Mesenchymal stem cell (in vitro differentiated cells and primary cell): ENCODE data around the gene EFNA5.

ENCODE experiments used
- DNase-seq: peaks from one replicate; pipeline ENCODE4 v3.0.0-alpha.2; 2013
- H2AFZ ChIP-seq: one replicate; pipeline ENCODE4 v1.6.1; 2013; ENCODE audit warnings: low read depth, mild to moderate bottlenecking, control low read depth, inconsistent platforms, low read length, moderate library complexity
- H2AK5ac ChIP-seq: 2 replicates; pipeline ENCODE4 v1.6.1; 2013; ENCODE audit warnings: low read length, moderate library complexity, mild to moderate bottlenecking, inconsistent platforms; ENCODE audit not compliant: severe bottlenecking
- H2BK120ac ChIP-seq: one replicate; pipeline ENCODE4 v1.6.1; 2013; ENCODE audit warnings: low read depth, mild to moderate bottlenecking, inconsistent platforms, low read length, moderate library complexity
- H2BK12ac ChIP-seq, 2 experiments: one replicate each; pipeline ENCODE4 v1.6.1; 2013; ENCODE audit warnings: inconsistent platforms in 2 of 2, low read length in 2 of 2, mild to moderate bottlenecking in 2 of 2, moderate library complexity in 2 of 2, control low read depth in 1 of 2
- H2BK15ac ChIP-seq: one replicate; pipeline ENCODE4 v1.6.1; 2013; ENCODE audit warnings: mild to moderate bottlenecking, low read depth, inconsistent platforms; ENCODE audit not compliant: poor library complexity, severe bottlenecking
- H2BK5ac ChIP-seq: 2 replicates; pipeline ENCODE4 v1.6.1; 2013; ENCODE audit warnings: low read depth, mild to moderate bottlenecking, low read length, control low read depth, inconsistent platforms; ENCODE audit not compliant: poor library complexity, severe bottlenecking
- H3K14ac ChIP-seq, 2 experiments: one replicate each; pipeline ENCODE4 v1.6.1; 2013; ENCODE audit warnings: inconsistent platforms in 2 of 2, low read length in 2 of 2, control low read depth in 1 of 2, mild to moderate bottlenecking in 1 of 2, moderate library complexity in 1 of 2
- H3K18ac ChIP-seq, 2 experiments: one replicate each; pipeline ENCODE4 v1.6.1; 2013; ENCODE audit warnings: inconsistent platforms in 2 of 2, low read length in 2 of 2, control low read depth in 1 of 2, low read depth in 1 of 2, mild to moderate bottlenecking in 1 of 2
- H3K23ac ChIP-seq, 2 experiments: one replicate each; pipeline ENCODE4 v1.6.1; 2013; ENCODE audit warnings: inconsistent platforms in 2 of 2, low read length in 2 of 2, mild to moderate bottlenecking in 2 of 2, moderate library complexity in 2 of 2, control low read depth in 1 of 2
- H3K27ac ChIP-seq: 2 replicates; pipeline ENCODE4 v1.5.1; 2013; ENCODE audit warnings: mild to moderate bottlenecking, moderate library complexity, low read length, control low read depth, inconsistent platforms; ENCODE audit not compliant: poor library complexity, severe bottlenecking
- H3K27me3 ChIP-seq, 2 experiments: 2 replicates each; pipeline versions ENCODE4 v1.6.1 to v1.7.0; 2013; ENCODE audit warnings: low read length in 2 of 2, mild to moderate bottlenecking in 2 of 2, moderate library complexity in 2 of 2, control low read depth in 1 of 2, inconsistent platforms in 1 of 2; ENCODE audit not compliant: control insufficient read depth in 1 of 2, insufficient read depth in 1 of 2
- H3K36me3 ChIP-seq, 2 experiments: 2 replicates each; pipeline versions ENCODE4 v1.6.1 to v1.7.0; 2013; ENCODE audit warnings: low read length in 2 of 2, control low read depth in 1 of 2, inconsistent platforms in 1 of 2, low read depth in 1 of 2, mild to moderate bottlenecking in 1 of 2; ENCODE audit not compliant: insufficient read depth in 2 of 2, control insufficient read depth in 1 of 2
- H3K4ac ChIP-seq, 2 experiments: one replicate each; pipeline ENCODE4 v1.6.1; 2013; ENCODE audit warnings: inconsistent platforms in 2 of 2, low read length in 2 of 2, mild to moderate bottlenecking in 2 of 2, moderate library complexity in 2 of 2, control low read depth in 1 of 2, low read depth in 1 of 2
- H3K4me1 ChIP-seq: 2 replicates; pipeline ENCODE4 v1.6.1; 2013; ENCODE audit warnings: low read depth, low read length, control low read depth; ENCODE audit not compliant: control insufficient read depth, insufficient read depth
- H3K4me2 ChIP-seq: 2 replicates; pipeline ENCODE4 v1.6.1; 2013; ENCODE audit warnings: low read length, mild to moderate bottlenecking, inconsistent platforms; ENCODE audit not compliant: poor library complexity, severe bottlenecking
- H3K4me3 ChIP-seq, 2 experiments: 2 replicates each; pipeline versions ENCODE4 v1.5.1 to v1.7.0; 2013; ENCODE audit warnings: low read length in 2 of 2, mild to moderate bottlenecking in 2 of 2, control low read depth in 1 of 2, low read depth in 1 of 2; ENCODE audit not compliant: insufficient read depth in 1 of 2
- H3K79me1 ChIP-seq: replicated peaks from 2 replicates; pipeline ENCODE4 v1.6.1; 2013; ENCODE audit warnings: mild to moderate bottlenecking, control low read depth, low read length, inconsistent platforms; ENCODE audit not compliant: poor library complexity, severe bottlenecking
- H3K9ac ChIP-seq: 2 replicates; pipeline ENCODE4 v1.7.0; 2013; ENCODE audit warnings: mild to moderate bottlenecking, low read length, moderate library complexity
- H3K9me3 ChIP-seq: 2 replicates; pipeline ENCODE4 v1.7.0; 2013; ENCODE audit warnings: mild to moderate bottlenecking, low read length; ENCODE audit not compliant: control insufficient read depth
- H4K8ac ChIP-seq: one replicate; pipeline ENCODE4 v1.6.1; 2013; ENCODE audit warnings: inconsistent platforms, mild to moderate bottlenecking, low read length, moderate library complexity
- H4K91ac ChIP-seq: one replicate; pipeline ENCODE4 v1.6.1; 2013; ENCODE audit warnings: mild to moderate bottlenecking, low read length, inconsistent platforms
- WGBS: methylation state at CpG from one replicate; pipeline ENCODE4 v1.1.7; 2013; ENCODE audit warnings: mixed read lengths; 5-methylcytosine and 5-hydroxymethylcytosine counted together

The EFNA5 gene

DNA sequence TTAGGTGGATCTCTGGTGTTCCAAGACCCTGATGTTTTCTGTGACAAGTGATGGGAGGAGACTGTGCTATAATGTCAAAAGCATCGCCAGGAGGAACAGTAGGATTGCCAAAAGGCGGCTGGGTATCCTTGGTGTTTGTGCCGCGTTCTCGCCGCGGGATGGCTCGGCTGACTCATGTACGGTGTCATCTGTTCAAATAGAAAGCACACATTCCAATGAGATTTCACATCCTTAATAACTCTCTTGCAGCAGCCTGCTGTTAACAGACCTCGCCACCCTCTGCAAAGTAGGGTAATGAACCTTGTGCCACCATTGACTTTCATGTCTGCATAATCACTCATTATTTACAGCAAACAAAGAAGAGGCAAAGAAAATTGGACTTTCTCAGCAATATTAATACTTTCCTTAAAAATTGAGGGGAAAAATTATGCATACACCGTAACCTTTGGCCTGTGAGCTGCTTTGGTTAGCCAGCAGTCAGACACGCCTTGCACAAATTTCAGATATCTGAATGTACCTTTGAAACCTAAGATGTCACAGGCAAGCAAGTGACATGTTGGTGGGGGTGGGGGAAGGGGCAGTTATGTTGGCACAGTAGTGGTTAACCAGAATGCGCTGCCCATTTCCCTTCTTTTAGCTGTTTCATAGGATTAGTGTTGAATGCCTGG lies 289.4 kb downstream of the EFNA5 start:
- H3K36me3 ChIP-seq: peaks cover 3 to 5% of the 10 kb centered on the region in 2 experiments
- peak overlapping the region in 1 of 2 experiments; percentile 29 for H2BK12ac ChIP-seq
- H4K8ac ChIP-seq: no peak overlapping the region
- no peak overlapping the region for H2AFZ ChIP-seq
- no peak overlapping the region for H3K18ac ChIP-seq
- 28% methylated on average over 13 of the region's 13 CpGs for WGBS
- no peak overlapping the region for H2BK15ac ChIP-seq
- H3K79me1 ChIP-seq: peaks cover 25% of the 10 kb centered on the region
- H2BK5ac ChIP-seq: no peak overlapping the region
- no peak overlapping the region for H3K23ac ChIP-seq
- no peak overlapping the region for H3K4me2 ChIP-seq
- H3K27me3 ChIP-seq: no peaks in the 10 kb centered on the region
- DNase-seq: peak; percentile 83
- H3K9ac ChIP-seq: no peak overlapping the region
- no peaks in the 10 kb centered on the region for H3K9me3 ChIP-seq
- no peak overlapping the region for H3K4ac ChIP-seq
- H3K4me1 ChIP-seq: peaks cover 13% of the 10 kb centered on the region
- H2BK120ac ChIP-seq: no peak overlapping the region
- no peak overlapping the region for H4K91ac ChIP-seq
- no peak overlapping the region for H3K4me3 ChIP-seq
- no peak overlapping the region for H3K14ac ChIP-seq
- H2AK5ac ChIP-seq: no peak overlapping the region
- H3K27ac ChIP-seq: peak overlapping the region; percentile 72

DNA sequence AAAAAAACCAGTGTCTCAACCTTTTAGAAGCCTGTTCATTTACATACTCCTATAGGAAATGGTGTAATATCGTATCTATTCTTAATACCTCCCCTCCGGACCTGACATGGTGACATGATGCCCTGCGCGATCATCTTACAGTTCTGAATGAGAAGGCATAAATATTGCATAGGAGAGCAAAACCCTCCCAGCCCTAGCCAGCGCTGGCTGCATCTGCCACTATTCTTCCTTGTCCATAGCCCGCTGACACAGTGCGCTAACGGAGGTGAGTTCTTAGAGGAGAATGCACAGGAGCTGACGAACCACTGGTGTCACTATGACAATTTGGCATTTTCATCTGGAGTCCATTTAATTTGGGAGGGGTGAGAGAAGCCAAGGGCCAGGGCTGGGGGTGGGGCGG lies 290.1 kb downstream of the EFNA5 start:
- Histone ChIP-seq H2AK5ac (peak overlapping the region; percentile 5), H3K4me1 (peaks cover 13% of the 10 kb centered on the region), H4K91ac (no peak overlapping the region), H3K18ac (no peak overlapping the region), H2BK15ac (no peak overlapping the region), H3K4me3 (no peak overlapping the region), H3K36me3 (peaks cover 3 to 5% of the 10 kb centered on the region in 2 experiments), H3K9ac (no peak overlapping the region), H3K23ac (no peak overlapping the region), H3K4ac (no peak overlapping the region), H2AFZ (no peak overlapping the region), H2BK12ac (no peak overlapping the region), H3K27me3 (no peaks in the 10 kb centered on the region), H2BK5ac (no peak overlapping the region), H3K9me3 (no peaks in the 10 kb centered on the region), H4K8ac (no peak overlapping the region), H3K79me1 (peaks cover 21% of the 10 kb centered on the region), H3K14ac (no peak overlapping the region), H2BK120ac (no peak overlapping the region), H3K4me2 (no peak overlapping the region), H3K27ac (peak overlapping the region; percentile 42)
- DNase-seq: no peak
- WGBS: 95% methylated on average over 10 of the region's 10 CpGs

DNA sequence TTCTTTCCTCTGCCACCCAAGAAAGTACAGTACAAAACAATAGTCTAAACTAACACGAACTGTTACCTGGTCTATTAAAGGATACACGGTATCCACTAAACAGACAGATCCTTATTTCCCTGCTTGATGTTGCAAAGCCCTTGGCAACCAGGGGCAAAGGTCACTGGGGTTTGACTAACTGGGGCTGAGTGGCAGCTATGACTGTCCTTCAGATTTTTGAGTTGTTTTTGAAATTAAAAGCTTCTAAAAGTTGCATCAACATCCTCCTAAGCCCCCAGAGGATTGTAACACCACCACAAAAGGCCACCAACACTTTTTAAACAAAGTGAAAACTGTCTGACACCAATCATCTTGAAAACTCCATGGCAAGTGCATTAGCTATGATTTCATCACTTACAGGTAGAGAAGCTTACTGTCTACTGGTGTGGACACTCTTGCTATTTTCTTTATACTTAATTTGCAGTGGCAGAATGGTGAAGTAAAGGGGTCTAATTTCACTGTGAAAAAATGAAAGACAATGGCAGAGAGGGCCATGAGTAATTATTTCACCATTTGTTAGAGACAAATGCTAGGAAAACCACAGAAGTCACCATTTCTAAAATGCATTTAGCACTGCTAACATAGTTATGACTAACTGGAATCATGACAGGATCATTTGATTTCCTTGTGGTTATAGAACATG lies 292.4 kb downstream of the EFNA5 start:
- Histone ChIP-seq H3K27me3 (no peaks in the 10 kb centered on the region), H3K27ac (no peak overlapping the region), H3K9me3 (no peaks in the 10 kb centered on the region), H2BK120ac (no peak overlapping the region), H3K79me1 (peaks cover 9% of the 10 kb centered on the region), H3K14ac (no peak overlapping the region), H3K4ac (no peak overlapping the region), H4K8ac (no peak overlapping the region), H3K36me3 (peaks cover 3 to 5% of the 10 kb centered on the region in 2 experiments), H3K9ac (no peak overlapping the region), H2AK5ac (no peak overlapping the region), H3K4me1 (peaks cover 13% of the 10 kb centered on the region), H2BK5ac (no peak overlapping the region), H2BK12ac (no peak overlapping the region), H3K18ac (no peak overlapping the region), H3K4me2 (no peak overlapping the region), H3K23ac (no peak overlapping the region), H4K91ac (no peak overlapping the region), H2AFZ (no peak overlapping the region), H2BK15ac (no peak overlapping the region), H3K4me3 (no peak overlapping the region)
- 95% methylated on average over 2 of the region's 2 CpGs for WGBS
- DNase-seq: no peak

DNA sequence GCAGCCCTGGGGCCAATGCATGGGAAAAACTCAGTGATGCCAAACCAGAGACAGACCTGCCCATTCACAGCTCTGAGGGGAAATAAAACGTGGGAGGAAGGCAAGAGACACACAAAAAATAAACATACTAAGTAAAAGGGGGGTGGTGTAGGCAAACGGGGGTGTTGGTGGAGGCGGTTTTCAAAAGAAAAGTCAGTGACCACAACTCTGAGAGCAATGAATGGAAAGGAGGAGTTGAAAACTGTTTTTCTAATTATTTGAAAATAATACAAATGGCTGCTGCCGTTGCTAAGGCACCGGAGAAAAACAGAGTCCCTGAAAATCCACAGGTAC lies 293.5 kb downstream of the EFNA5 start:
- Histone ChIP-seq H2BK5ac (no peak overlapping the region), H3K23ac (no peak overlapping the region), H3K27me3 (no peaks in the 10 kb centered on the region), H2AK5ac (peak overlapping the region; percentile 21), H2BK12ac (no peak overlapping the region), H3K4me1 (peaks cover 11% of the 10 kb centered on the region), H3K9me3 (no peaks in the 10 kb centered on the region), H2BK15ac (no peak overlapping the region), H2BK120ac (peak overlapping the region; percentile 8), H3K36me3 (peaks cover 3 to 5% of the 10 kb centered on the region in 2 experiments), H3K4ac (no peak overlapping the region), H4K8ac (peak overlapping the region; percentile 4), H3K27ac (peak overlapping the region; percentile 31), H3K4me3 (no peak overlapping the region), H3K9ac (no peak overlapping the region), H3K4me2 (no peak overlapping the region), H2AFZ (no peak overlapping the region), H3K14ac (no peak overlapping the region), H4K91ac (no peak overlapping the region), H3K79me1 (peaks cover 5% of the 10 kb centered on the region), H3K18ac (peak overlapping the region in 1 of 2 experiments; percentile 58)
- 84% methylated on average over 5 of the region's 5 CpGs for WGBS
- no peak for DNase-seq
